ENCODE results near the gene HOXD8.
A peak's percentile ranks its signal among the peaks of the same experiment; 100 is the strongest.

Gene HOXD8

DNA sequence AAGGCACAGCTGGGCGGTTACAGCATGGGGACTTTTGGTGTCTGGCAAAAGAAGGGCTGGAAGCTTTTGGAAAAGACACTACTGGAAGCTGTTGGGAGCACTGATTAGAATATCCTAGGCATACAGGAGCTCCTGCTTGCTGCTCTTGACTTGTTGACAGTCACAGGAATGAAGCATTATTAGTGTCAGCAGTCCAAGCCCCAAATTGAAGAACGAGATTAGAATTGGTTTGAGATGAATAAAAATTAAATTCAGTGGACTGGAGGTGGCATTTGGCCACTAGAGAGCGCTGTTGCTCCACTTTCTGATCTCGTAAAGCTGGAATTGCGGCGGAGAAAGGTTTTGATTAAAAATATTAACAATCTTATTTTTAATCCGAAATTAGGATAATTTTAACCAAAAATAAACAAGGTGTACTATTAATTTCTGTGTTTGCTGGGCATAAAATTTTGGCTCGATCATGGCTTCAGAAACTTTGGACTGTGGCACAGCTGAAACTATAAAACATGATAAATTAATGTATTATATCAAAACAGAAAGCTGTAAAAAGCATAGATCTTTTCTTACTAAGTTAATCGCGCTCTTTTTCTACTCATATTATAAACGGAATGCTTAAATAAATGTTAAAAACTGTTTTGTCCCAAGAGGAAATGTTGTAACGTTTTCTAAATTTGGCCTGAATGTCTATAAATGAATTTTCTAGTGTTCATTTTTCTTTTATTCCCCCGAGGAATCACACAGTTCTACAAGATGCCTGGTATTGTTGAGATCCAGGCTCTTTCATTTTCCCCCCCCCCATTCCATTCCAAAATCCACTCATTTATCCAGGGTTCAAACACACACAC lies 2.4 kb upstream of the HOXD8 start:
- no peak overlapping the region for H3K4me3 ChIP-seq (replicated peaks; ENCODE audit: low read depth, low read length)
- TF ChIP-seq CTCF (IDR thresholded peaks at IDR 0.05; ENCODE audit: low read length, missing control alignments) = peak; percentile 70
- DNase-seq (ENCODE audit: low read depth) = peak; percentile 75

DNA sequence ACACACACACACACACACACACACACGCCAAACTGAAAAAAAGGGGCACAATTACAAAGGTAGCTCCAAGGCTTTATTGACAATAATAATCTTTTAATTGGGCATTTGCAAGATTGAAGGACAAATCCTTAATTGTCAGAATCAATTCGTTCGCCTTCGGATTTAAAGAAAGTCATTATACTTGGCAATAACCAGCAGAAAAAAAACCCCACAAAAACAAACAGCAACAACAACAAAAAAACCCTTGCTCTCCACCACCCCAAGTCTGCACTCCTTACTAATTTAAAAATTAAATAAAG lies 1.8 kb upstream of the HOXD8 start:
- no peak for TF ChIP-seq CTCF (IDR thresholded peaks at IDR 0.05; ENCODE audit: low read length, missing control alignments)
- no peak for DNase-seq (ENCODE audit: low read depth)
- H3K4me3 ChIP-seq (replicated peaks; ENCODE audit: low read depth, low read length) = no peak overlapping the region

DNA sequence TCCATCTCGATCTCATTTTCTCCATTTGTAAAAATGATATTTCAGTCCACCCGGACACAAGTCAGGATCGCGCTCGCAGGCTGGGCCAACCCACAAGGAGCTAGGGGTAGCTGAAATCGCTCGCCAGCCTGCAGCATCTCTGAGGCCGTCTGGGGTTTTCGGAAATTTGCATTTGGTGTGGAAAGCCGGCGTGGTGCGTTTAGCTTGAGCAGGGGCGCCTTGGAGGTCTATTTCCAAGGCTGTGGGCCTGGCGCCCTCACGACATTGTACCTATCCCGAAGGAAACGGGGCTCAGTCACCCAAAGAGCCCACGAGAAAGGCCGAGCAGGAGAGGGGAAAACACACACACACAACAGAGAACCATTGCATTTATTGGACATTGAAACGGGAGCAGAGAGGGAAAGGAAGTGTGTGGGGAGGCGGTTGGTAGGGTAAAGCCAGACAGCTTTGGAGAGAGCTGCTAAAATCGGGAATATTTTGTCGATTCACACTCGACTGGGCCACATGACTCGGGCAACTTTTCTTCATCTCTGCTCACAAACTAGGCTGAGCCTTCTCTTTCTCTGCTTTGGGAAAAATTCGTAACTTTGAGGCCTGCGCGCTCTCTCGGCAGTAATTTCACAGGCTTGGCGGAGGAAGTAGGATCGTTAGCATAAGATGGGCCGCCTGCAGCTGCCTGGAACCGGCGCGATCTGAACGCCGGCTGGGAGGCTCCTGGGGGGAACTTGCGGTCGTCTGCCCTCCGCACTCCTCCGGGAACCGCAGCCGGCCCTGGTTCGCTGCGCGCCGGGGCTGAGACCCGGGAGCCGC lies 1.1 kb upstream of the HOXD8 start:
- no peak overlapping the region for H3K4me3 ChIP-seq (replicated peaks; ENCODE audit: low read depth, low read length)
- DNase-seq (ENCODE audit: low read depth) = no peak
- no peak for TF ChIP-seq CTCF (IDR thresholded peaks at IDR 0.05; ENCODE audit: low read length, missing control alignments)

- no peak overlapping the region for H3K4me3 ChIP-seq (replicated peaks; ENCODE audit: low read depth, low read length)
- no peak for DNase-seq (ENCODE audit: low read depth)
- no peak for TF ChIP-seq CTCF (IDR thresholded peaks at IDR 0.05; ENCODE audit: low read length, missing control alignments)
These were observed 275 bp downstream of the HOXD8 start for GRCh38 chr2:176129813-176130146.

DNA sequence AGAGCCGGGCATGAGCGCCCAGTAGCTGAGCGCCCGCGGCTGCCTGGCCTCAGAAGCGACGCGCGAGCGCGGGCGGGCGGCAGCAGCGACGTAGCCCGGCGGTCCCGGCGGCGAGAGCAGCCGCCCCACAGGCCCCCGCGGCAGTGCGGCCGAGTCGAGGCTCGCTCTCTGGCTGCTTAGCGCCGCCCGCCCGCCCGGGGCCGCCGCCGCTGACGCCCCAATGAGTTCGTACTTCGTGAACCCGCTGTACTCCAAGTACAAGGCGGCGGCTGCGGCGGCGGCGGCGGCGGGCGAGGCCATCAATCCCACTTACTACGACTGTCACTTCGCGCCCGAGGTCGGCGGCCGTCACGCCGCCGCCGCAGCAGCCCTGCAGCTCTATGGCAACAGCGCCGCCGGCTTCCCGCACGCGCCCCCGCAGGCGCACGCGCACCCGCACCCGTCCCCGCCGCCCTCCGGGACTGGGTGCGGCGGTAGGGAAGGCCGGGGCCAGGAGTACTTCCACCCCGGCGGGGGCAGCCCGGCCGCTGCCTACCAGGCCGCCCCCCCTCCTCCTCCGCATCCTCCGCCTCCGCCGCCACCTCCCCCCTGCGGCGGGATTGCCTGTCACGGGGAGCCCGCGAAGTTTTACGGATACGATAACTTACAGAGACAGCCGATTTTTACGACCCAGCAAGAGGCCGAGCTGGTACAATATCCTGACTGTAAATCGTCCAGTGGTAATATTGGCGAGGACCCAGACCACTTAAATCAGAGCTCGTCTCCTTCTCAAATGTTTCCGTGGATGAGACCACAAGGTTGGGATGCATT lies 847 bp downstream of the HOXD8 start:
- no peak overlapping the region for H3K4me3 ChIP-seq (replicated peaks; ENCODE audit: low read depth, low read length)
- DNase-seq (ENCODE audit: low read depth) = no peak
- no peak for TF ChIP-seq CTCF (IDR thresholded peaks at IDR 0.05; ENCODE audit: low read length, missing control alignments)

DNA sequence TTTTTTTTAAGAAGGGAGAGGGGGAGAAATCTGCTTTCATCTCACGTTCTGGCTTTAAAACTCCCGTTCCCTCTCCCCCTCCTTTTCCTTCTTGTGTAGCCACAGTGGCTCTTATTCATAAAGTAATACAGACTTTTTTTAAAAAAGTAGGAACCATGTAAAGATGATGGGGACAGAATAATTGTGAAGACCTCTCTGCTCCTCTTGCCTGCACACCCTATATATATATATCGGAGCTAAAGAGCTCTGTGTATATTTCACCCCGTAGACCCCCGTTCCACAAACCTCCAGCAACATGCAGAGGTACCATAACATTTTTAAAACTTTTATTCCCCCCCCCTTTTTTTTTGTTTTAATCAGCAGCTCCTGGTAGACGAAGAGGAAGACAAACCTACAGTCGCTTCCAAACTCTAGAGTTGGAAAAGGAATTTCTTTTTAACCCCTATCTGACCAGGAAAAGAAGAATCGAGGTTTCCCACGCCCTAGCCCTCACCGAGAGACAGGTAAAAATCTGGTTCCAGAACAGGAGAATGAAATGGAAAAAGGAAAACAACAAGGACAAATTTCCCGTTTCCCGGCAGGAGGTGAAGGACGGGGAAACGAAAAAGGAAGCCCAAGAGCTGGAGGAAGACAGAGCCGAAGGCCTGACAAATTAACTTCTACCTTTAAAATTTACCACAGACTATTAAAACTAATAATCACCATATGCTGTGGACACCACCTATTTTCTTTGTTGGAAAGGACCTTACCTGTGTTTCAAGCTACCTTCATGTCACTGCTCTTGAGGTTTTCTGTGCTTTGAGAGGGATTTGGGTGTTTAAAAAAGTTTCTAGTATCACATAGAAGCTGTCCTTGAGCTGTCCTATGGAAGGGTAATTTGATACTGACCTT lies 1.7 kb downstream of the HOXD8 start:
- TF ChIP-seq CTCF (IDR thresholded peaks at IDR 0.05; ENCODE audit: low read length, missing control alignments) = no peak
- no peak overlapping the region for H3K4me3 ChIP-seq (replicated peaks; ENCODE audit: low read depth, low read length)
- no peak for DNase-seq (ENCODE audit: low read depth)
